NOMO-1 treated with DMSO at 0.1 percent for 48 hours (cell line): ENCODE measurements around the gene ADGRA3.

Experiments used
- DNase-seq: peaks from one replicate; lab custom pipeline; 2025; ENCODE audit not compliant: unreplicated experiment; lab: John Stamatoyannopoulos, UW

ADGRA3 gene

GRCh38 chr4:22514001-22514400 lies 1.9 kb downstream of the ADGRA3 start:
- no peak for DNase-seq

- DNase-seq = no peak
Observed at GRCh38 chr4:22512306-22512705, 3.6 kb downstream of the ADGRA3 start.

- peak; percentile 8 for DNase-seq
Observed at GRCh38 chr4:22510750-22511149, 5.1 kb downstream of the ADGRA3 start.

DNA sequence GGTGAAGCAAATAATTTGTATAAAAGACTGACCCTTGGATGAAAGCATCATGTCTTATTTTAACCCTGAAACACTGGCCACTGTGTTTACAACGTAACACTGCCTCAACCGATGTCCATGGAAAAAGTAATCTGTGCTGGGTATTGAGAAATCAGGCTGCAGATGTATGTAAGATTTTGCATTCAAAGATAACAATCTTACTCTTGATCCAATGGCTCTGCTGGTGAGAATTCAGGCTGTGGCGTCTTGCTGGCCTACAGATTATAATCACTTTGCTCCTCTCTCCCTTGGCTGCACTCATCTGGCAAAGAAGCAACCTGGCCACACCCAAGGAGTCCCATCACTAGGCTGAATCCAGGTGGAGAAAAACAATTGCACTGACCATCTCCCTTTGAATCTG lies 7.5 kb downstream of the ADGRA3 start:
- no peak for DNase-seq

DNA sequence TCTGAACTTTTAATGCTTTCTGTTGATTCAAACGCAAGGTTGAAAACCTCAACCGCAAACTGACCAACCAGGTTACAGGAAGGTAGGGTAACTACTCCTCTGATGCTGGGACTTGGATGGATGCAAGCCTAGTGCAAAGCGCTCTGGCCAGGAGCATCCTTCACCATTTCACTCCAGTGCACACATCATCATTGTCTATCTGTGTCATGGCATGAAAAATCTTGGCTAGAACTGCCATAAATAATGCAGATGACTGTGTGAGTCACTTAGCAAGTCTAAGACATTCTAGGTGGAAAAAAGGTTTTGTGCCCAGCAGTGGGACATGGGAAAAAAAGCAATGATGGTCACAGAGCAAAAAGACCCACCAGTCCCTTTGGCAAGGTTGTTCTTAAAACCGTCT lies 10.9 kb downstream of the ADGRA3 start:
- DNase-seq = no peak

GRCh38 chr4:22504447-22504846 lies 11.4 kb downstream of the ADGRA3 start:
- DNase-seq = no peak

DNA sequence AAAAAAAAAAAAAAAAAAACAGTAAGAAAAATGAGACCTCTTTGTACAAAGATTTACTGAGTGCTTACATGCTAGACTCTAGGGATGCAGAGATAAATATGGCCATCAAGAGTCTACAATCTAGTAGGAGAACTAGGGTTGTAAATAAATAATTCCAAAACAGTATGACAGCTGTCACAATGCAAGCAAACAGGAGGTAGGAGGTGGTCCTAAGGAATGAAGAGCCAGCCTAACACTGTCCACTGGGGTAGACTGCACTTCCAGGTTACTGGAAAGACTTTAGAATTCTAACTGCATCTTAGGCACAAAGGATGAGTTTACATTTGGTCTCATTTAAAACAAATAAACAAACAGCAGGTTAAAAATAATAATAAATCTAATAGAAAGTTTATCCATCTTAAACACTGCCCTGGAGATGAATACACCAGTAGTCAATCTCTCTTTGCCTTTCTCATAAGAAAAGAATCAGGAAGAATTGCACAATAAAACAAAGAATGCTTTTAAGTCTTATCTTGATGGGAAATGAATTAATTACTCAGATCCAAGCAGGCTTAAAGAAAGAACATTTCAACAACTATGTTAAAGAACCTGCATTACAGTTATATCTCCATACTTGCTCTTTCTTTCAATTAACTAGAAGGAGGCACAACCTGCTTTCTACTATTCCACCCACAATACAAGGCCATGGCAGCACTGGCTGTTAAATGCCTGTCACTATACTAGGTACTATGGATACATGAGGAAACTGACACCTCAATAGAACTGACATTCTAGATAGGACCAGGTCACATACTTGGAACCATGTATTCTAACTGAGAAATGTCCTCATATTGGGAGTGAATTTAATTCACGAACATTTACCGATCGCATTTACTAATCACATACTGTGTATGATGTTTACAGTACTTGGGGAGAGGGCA lies 12.7 kb downstream of the ADGRA3 start:
- no peak for DNase-seq

DNA sequence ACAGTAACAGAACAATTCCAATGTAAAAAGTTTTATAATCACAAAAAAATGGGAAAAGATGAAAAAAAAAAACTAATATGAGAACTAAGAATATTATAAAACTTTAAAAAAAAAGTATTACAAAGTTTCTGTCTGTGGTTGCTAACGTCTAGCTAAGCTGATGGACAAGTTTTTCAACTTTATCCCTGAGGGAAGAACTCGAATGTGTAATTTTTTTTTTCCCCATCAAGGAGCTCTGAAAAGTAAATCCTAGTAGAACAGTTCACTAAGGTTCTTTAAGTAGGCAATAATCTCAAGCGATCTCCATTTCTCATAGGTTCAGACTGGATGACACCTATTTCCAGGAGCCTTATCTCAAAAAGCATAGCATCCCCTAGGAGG lies 14.2 kb downstream of the ADGRA3 start:
- DNase-seq = no peak

- DNase-seq = no peak
Observed at GRCh38 chr4:22500831-22501714, 14.8 kb downstream of the ADGRA3 start.

DNA sequence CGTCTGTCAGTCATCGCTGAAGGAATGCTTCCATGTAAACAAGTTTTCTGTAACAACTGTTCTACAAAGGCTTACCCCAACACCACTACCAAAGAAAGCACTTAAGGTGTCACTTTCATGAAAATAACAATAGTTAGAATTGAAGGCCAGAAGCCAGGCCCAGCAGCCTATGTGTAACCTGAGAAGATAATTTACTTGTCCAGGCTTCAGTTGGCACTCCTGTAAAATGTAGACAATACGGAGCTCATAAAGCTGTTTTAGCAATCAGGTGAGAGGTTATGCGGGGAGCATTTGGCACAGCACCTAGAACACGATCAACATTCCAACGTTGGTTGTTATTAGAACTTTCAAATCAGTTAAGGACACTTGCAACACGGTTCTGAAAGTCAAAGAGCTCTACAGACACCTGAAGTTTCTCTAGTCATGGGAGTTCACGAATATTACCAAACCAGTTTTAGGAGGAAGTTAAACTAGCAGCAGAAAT lies 15.7 kb downstream of the ADGRA3 start:
- no peak for DNase-seq

GRCh38 chr4:22498866-22499265 lies 17.0 kb downstream of the ADGRA3 start:
- DNase-seq = no peak

- no peak for DNase-seq
Observed at GRCh38 chr4:22496165-22496813, 19.6 kb downstream of the ADGRA3 start.

- no peak for DNase-seq
Observed at GRCh38 chr4:22493523-22493922, 22.3 kb downstream of the ADGRA3 start.

DNA sequence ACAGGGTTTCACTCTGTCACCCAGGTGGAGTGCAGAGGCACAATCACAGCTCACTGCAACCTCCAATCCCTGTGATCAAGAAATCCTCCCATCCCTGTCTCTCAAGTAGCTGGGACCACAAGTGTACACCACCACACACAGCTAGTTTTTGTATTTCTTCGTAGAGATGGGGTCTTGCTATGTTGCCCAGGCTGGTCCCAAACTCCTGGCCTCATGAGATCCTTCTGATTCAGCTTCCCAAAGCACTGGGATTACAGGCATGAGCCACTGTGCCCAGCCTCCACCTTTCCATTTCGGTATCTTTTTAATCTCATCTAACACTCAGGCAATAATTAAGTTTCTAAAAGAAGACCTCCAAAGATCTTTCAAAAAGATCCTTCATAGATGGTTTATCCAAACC lies 22.9 kb downstream of the ADGRA3 start:
- no peak for DNase-seq

- no peak for DNase-seq
Observed at GRCh38 chr4:22491939-22492338, 23.9 kb downstream of the ADGRA3 start.

DNA sequence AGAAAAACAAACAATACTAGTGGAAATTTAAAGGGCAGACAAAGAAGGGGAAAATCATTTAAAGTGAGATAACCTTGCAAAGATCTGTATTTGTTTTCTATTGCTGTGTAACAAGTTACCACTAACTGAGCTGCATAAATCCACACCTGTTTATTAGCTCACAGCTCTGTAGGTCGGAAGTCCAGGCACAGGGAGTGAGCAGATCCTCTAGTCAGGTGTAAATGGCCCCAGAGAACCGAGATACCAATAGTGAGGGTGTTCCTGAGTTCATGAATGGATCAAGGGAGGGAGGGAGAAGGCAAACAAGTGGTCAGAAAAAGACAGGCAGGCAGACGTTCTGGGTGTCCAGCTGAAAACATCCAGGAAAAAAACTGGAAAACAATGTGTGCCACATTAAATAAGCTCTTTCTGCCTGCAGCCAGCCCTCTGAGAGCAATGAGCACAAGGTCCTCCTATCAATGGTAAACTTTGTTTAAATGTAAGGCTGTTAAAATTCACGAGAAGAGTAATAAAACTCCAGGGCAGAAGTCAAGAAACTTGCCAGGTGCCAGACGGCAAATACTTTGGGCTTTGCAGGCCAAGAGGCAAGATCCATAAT lies 25.0 kb downstream of the ADGRA3 start:
- no peak for DNase-seq

GRCh38 chr4:22488106-22488505 lies 27.8 kb downstream of the ADGRA3 start:
- no peak for DNase-seq

DNA sequence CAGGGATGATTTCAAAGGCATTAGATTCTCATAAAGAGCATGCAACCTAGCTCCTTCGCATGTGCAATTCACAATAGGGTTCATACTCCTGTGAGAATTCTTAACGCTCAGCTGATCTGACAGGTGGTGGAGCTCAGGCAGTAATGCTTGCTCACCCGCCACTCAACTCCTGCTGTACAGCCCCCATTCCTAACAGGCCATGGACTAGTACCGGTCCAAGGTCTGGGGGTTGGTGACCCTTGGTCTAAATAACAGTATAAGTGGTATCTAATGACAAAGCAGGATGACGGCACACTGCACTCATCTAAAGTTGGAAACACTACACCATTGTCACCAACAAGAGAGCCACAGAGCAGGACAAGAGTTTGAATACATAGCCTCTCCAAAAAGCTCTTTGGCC lies 28.5 kb downstream of the ADGRA3 start:
- no peak for DNase-seq

GRCh38 chr4:22486276-22486675 lies 29.6 kb downstream of the ADGRA3 start:
- DNase-seq = no peak

GRCh38 chr4:22485737-22486136 lies 30.1 kb downstream of the ADGRA3 start:
- no peak for DNase-seq

DNA sequence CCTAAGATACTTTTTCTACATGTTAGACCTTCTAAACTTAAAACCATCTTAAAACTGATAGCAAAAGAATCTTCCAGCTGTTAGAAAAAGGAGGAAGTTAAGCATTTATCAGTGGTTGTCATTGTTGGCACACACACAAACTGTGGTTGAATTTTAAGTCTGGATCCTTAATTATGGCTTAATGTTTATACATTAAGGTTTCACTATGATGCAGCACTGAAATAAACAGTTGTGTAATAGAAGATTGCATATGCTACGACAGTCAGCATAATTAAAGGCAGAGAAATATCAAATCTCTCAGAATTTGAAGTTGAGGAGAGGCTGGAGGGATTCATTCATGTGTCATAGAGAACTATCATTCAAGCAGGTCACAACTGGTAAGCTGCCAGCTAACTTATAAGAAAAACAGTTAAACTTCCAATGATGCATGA lies 32.3 kb downstream of the ADGRA3 start:
- peak; percentile 89 for DNase-seq
